ENCODE results near the gene MRPL1.

DNA sequence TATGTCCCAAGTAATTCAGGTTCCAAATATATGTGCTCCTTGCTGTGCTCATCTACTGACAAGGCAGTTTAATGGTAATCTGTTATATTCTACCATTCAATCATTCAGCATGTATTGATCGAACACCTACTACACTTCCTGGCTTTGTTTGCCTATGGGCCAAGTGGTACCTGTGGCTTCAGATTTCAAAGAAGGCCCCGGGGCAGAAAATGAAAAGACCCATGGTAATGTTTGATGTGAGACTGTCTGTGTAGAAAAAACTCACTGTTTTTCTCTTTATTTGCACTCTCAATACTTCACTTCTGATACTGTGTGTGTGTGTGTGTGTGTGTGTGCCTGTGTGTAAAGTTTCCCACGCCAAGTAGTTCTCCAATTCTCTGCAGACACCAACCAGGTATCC lies 133.4 kb downstream of the MRPL1 start:
- TF ChIP-seq, protein P1, sequence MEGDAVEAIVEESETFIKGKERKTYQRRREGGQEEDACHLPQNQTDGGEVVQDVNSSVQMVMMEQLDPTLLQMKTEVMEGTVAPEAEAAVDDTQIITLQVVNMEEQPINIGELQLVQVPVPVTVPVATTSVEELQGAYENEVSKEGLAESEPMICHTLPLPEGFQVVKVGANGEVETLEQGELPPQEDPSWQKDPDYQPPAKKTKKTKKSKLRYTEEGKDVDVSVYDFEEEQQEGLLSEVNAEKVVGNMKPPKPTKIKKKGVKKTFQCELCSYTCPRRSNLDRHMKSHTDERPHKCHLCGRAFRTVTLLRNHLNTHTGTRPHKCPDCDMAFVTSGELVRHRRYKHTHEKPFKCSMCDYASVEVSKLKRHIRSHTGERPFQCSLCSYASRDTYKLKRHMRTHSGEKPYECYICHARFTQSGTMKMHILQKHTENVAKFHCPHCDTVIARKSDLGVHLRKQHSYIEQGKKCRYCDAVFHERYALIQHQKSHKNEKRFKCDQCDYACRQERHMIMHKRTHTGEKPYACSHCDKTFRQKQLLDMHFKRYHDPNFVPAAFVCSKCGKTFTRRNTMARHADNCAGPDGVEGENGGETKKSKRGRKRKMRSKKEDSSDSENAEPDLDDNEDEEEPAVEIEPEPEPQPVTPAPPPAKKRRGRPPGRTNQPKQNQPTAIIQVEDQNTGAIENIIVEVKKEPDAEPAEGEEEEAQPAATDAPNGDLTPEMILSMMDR (conservative IDR thresholded peaks at IDR 0.05; ENCODE audit: low read length), result no peak
- TF ChIP-seq EZH2phosphoT487 (IDR thresholded peaks at IDR 0.05; ENCODE audit: borderline replicate concordance, low read depth, low read length), result no peak
